H1 (cell line): Measurements from ENCODE around the gene SCNN1B. TPM values are rescaled to one million over a fixed set of nuclear protein-coding genes. Genes with fewer than 3 reads are reported as not detected.

Experiments
- CTCF ChIA-PET: fragments of 300-600 bp; sonication (Branson Sonifier 250); formaldehyde crosslinking; loops from one replicate; lab custom pipeline; 2021; ENCODE audit not compliant: partially characterized antibody; lab: Charles Lee
- POLR2A ChIA-PET: fragments of 300-600 bp; sonication (Branson Sonifier 250); formaldehyde crosslinking; loops from one replicate; lab custom pipeline; 2021; ENCODE audit warnings: inconsistent platforms; ENCODE audit not compliant: partially characterized antibody; lab: Charles Lee
- DNase-seq, 2 experiments: peaks; one replicate each; pipeline versions ENCODE4 v3.0.0 to v3.0.0-alpha.2; 2010 to 2022; ENCODE audit warnings: low spot score in 2 of 2, low read depth in 1 of 2, mixed read lengths in 1 of 2
- FAIRE-seq: peaks from 2 replicates; lab custom pipeline; 2011; peaks lifted over from hg19 to GRCh38; lab: Jason Lieb, UNC
- H2AFZ ChIP-seq: 2 replicates; pipeline ENCODE4 v1.8.1; 2012; ENCODE audit warnings: low read length, inconsistent platforms
- H2AK5ac ChIP-seq: 2 replicates; pipeline ENCODE4 v1.6.1; 2013; ENCODE audit warnings: low read depth, low read length
- H2BK120ac ChIP-seq: replicated peaks from 2 replicates; pipeline ENCODE3; 2013; ENCODE audit warnings: low read depth, low read length, inconsistent platforms
- H2BK12ac ChIP-seq: 2 replicates; pipeline ENCODE4 v1.6.1; 2013; ENCODE audit warnings: low read depth, low read length
- H2BK15ac ChIP-seq: 2 replicates; pipeline ENCODE4 v1.6.1; 2013; ENCODE audit warnings: low read length
- H2BK20ac ChIP-seq: 2 replicates; pipeline ENCODE4 v1.6.1; 2013; ENCODE audit warnings: low read length
- H2BK5ac ChIP-seq: 2 replicates; pipeline ENCODE4 v1.6.1; 2013; ENCODE audit warnings: low read depth, low read length
- H3K14ac ChIP-seq: 2 replicates; pipeline ENCODE4 v1.6.1; 2013; ENCODE audit warnings: inconsistent platforms; ENCODE audit not compliant: insufficient read length
- H3K18ac ChIP-seq: 2 replicates; pipeline ENCODE4 v1.6.1; 2013; ENCODE audit warnings: low read length; ENCODE audit errors: extremely low read depth
- H3K23ac ChIP-seq: 2 replicates; pipeline ENCODE4 v1.6.1; 2013; ENCODE audit warnings: inconsistent platforms; ENCODE audit not compliant: insufficient read length
- H3K23me2 ChIP-seq: 2 replicates; pipeline ENCODE4 v1.6.1; 2013; ENCODE audit warnings: low read depth, low read length
- H3K27ac ChIP-seq: 2 replicates; pipeline ENCODE4 v1.6.1; 2011; ENCODE audit warnings: low read depth, low read length, inconsistent platforms
- H3K27me3 ChIP-seq, 4 experiments: replicated peaks in 1 of 4; 1 replicate in 1 of 4; 2 replicates in 3 of 4; pipeline versions ENCODE4 v1.6.1 to v1.8.1; 2011 to 2013; ENCODE audit warnings: low read length in 3 of 4, mild to moderate bottlenecking in 3 of 4, inconsistent platforms in 2 of 4, mixed read lengths in 2 of 4, moderate library complexity in 1 of 4; ENCODE audit not compliant: control insufficient read depth in 3 of 4, insufficient read depth in 3 of 4; ENCODE audit errors: extremely low read depth in 1 of 4
- H3K36me3 ChIP-seq, 4 experiments: 2 replicates each; pipeline versions ENCODE4 v1.6.1 to v1.8.1; 2011 to 2013; ENCODE audit warnings: mild to moderate bottlenecking in 4 of 4, low read length in 3 of 4, moderate library complexity in 2 of 4, control low read depth in 1 of 4, inconsistent platforms in 1 of 4; ENCODE audit not compliant: insufficient read depth in 4 of 4, control insufficient read depth in 2 of 4
- H3K4ac ChIP-seq: replicated peaks from 2 replicates; pipeline ENCODE3; 2013; ENCODE audit warnings: low read length, low read depth, mixed read lengths, inconsistent platforms; ENCODE audit not compliant: insufficient read length
- H3K4me1 ChIP-seq, 4 experiments: replicated peaks in 1 of 4; 1 replicate in 1 of 4; 2 replicates in 3 of 4; pipeline versions ENCODE4 v1.6.1 to v1.8.1; 2011 to 2013; ENCODE audit warnings: low read length in 3 of 4, inconsistent platforms in 2 of 4, mixed read lengths in 1 of 4; ENCODE audit not compliant: insufficient read depth in 4 of 4, control insufficient read depth in 3 of 4
- H3K4me2 ChIP-seq, 2 experiments: 2 replicates each; pipeline versions ENCODE4 v1.6.1 to v1.8.1; 2011 to 2013; ENCODE audit warnings: low read depth in 2 of 2, low read length in 2 of 2, control low read depth in 1 of 2, inconsistent platforms in 1 of 2, mild to moderate bottlenecking in 1 of 2; ENCODE audit not compliant: insufficient read depth in 1 of 2
- H3K4me3 ChIP-seq, 4 experiments: fragments of 200-600, 300-600 bp in 1 of 4; sonication (generic), shearing (Covaris generic), sonication (Bioruptor Twin) in 1 of 4; 2 replicates each; pipeline versions ENCODE4 v1.5.1 to v1.8.1; 2011 to 2016; ENCODE audit warnings: low read length in 4 of 4, low read depth in 3 of 4, control low read depth in 2 of 4, inconsistent platforms in 2 of 4, mild to moderate bottlenecking in 2 of 4, mixed read lengths in 1 of 4, moderate library complexity in 1 of 4; ENCODE audit not compliant: insufficient read depth in 2 of 4; ENCODE audit errors: extremely low read depth in 1 of 4
- H3K56ac ChIP-seq: replicated peaks from 2 replicates; pipeline ENCODE3; 2013; ENCODE audit warnings: low read depth, mild to moderate bottlenecking, mixed read lengths, low read length, inconsistent platforms; ENCODE audit not compliant: insufficient read length
- H3K79me1 ChIP-seq: 2 replicates; pipeline ENCODE4 v1.6.1; 2013; ENCODE audit warnings: low read depth, low read length, control low read depth
- H3K79me2 ChIP-seq, 2 experiments: 2 replicates each; pipeline versions ENCODE4 v1.6.1 to v1.8.1; 2012 to 2013; ENCODE audit warnings: low read length in 2 of 2, mild to moderate bottlenecking in 2 of 2, inconsistent platforms in 1 of 2; ENCODE audit not compliant: insufficient read depth in 2 of 2, control insufficient read depth in 1 of 2
- H3K9ac ChIP-seq, 4 experiments: replicated peaks in 1 of 4; 1 replicate in 1 of 4; 2 replicates in 3 of 4; pipeline versions ENCODE4 v1.6.1 to v1.8.1; 2011 to 2013; ENCODE audit warnings: low read depth in 3 of 4, low read length in 3 of 4, control low read depth in 2 of 4, mild to moderate bottlenecking in 2 of 4, moderate library complexity in 2 of 4, inconsistent platforms in 1 of 4; ENCODE audit errors: extremely low read depth in 1 of 4
- H3K9me3 ChIP-seq, 2 experiments: 2 replicates each; pipeline versions ENCODE4 v1.6.1 to v1.8.1; 2012 to 2013; ENCODE audit warnings: mild to moderate bottlenecking in 2 of 2, moderate library complexity in 2 of 2, control low read depth in 1 of 2, inconsistent platforms in 1 of 2, low read depth in 1 of 2, low read length in 1 of 2, mixed read lengths in 1 of 2; ENCODE audit not compliant: insufficient read depth in 2 of 2
- H4K20me1 ChIP-seq, 2 experiments: replicated peaks in 1 of 2; 2 replicates each; pipeline versions ENCODE3 to v1.8.1; 2011 to 2013; ENCODE audit warnings: inconsistent platforms in 2 of 2, low read length in 2 of 2, mild to moderate bottlenecking in 1 of 2; ENCODE audit not compliant: insufficient read depth in 2 of 2, control insufficient read depth in 1 of 2
- H4K5ac ChIP-seq: 2 replicates; pipeline ENCODE4 v1.6.1; 2013; ENCODE audit warnings: low read length, low read depth, mixed read lengths, inconsistent platforms; ENCODE audit not compliant: insufficient read length
- H4K8ac ChIP-seq: 2 replicates; pipeline ENCODE4 v1.8.0; 2013; ENCODE audit warnings: mild to moderate bottlenecking, moderate library complexity, low read length, inconsistent platforms; ENCODE audit not compliant: insufficient read depth; ENCODE audit errors: extremely low read depth
- H4K91ac ChIP-seq: replicated peaks from 2 replicates; pipeline ENCODE3; 2013; ENCODE audit warnings: low read length, mixed read lengths, inconsistent platforms; ENCODE audit not compliant: insufficient read length
- BRCA1 ChIP-seq: IDR thresholded peaks from 2 replicates; pipeline ENCODE4 v1.6.1; 2012; ENCODE audit warnings: low read depth, low read length, improper control_type of control experiment
- JUND ChIP-seq: IDR thresholded peaks from 2 replicates; pipeline ENCODE4 v1.6.1; 2011; ENCODE audit warnings: mild to moderate bottlenecking, improper control_type of control experiment, low read length
- WGBS, 2 experiments: shearing (Covaris generic) in 1 of 2; methylation state at CpG; one replicate each; pipeline versions ENCODE4 v1.1.6 to v1.1.7; 2013 to 2015; ENCODE audit warnings: low lambda C conversion rate in 2 of 2, mixed read lengths in 2 of 2, inconsistent platforms in 1 of 2, low coverage in 1 of 2, missing lambda C conversion rate in 1 of 2; ENCODE audit not compliant: insufficient replicate concordance in 2 of 2, insufficient coverage in 1 of 2, insufficient read length in 1 of 2; ENCODE audit errors: extremely low coverage in 1 of 2, missing lambda C conversion rate in 1 of 2; 5-methylcytosine and 5-hydroxymethylcytosine counted together
- polyA plus RNA-seq, 7 experiments: library from polyadenylated mRNA; depleted of rRNA in 3 of 7; stranded (reverse) in 5 of 7; unstranded in 2 of 7; fragments of >200 nt in 5 of 7; fragments of 200-250 nt in 2 of 7; gene quantifications; 1 replicate in 5 of 7; 2 replicates in 1 of 7; 4 replicates in 1 of 7; pipeline versions ENCODE4 v1.2.1 to v1.2.3, GENCODE V29; 2011 to 2013; ENCODE audit warnings: missing spikeins in 2 of 7, mixed read lengths in 2 of 7
- total RNA-seq: library from RNA; stranded (reverse); fragmentation: NEBNext Ultra II Directional; extraction: Animal tissue kit (Norgen Biotek cat#: 25700); gene quantifications from 2 replicates; pipeline ENCODE4 v1.2.1, GENCODE V29; 2021
- TF ChIP-seq, protein P1 (sequence below): IDR thresholded peaks from 2 replicates; pipeline ENCODE4 v1.6.1; 2011; ENCODE audit warnings: low read depth, mild to moderate bottlenecking, low read length; ENCODE audit not compliant: insufficient read depth
- TF ChIP-seq, protein P2 (sequence below): IDR thresholded peaks from 2 replicates; pipeline ENCODE4 v1.6.1; 2012; ENCODE audit warnings: low read length, inconsistent platforms

SCNN1B gene
- total and polyA plus RNA-seq, 2 of the 8 experiments (the other 6 are each of a cell fraction or from before 2014, with no cell fraction given): 0.20 to 0.95 TPM

DNA sequence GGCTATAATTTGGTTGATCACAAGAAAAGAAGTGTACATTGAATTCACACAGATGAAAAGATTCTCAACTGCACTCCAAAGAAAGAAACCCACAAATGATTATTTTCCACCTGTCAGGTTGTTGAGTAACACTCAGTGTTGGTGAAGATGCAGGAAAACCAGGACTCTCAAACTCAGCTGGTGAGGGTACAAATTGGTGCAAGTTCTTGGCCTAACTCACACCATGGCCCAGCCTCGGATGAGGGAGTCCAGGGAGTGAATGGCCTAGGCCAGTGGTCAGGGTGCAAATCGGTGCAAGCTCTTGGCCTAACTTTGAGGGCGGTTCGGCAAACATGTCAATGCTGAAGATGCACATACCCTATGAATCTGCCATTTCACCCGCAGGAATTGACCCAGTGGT, 8.6 kb downstream of the SCNN1B start:
- Histone ChIP-seq H3K4ac (no peak overlapping the region), H4K8ac (no peak overlapping the region), H3K56ac (no peak overlapping the region), H3K14ac (no peak overlapping the region), H3K23me2 (peaks cover 2% of the 10 kb centered on the region; the same call in 1 of the 2 replicates), H3K9ac (no peak overlapping the region), H3K27ac (no peak overlapping the region), H2BK15ac (no peak overlapping the region), H3K9me3 (no peaks in the 10 kb centered on the region), H2BK5ac (no peak overlapping the region), H4K91ac (no peak overlapping the region), H2BK120ac (no peak overlapping the region), H3K79me2 (no peaks in the 10 kb centered on the region), H3K4me2 (no peak overlapping the region), H2AK5ac (no peak overlapping the region), H3K27me3 (no peaks in the 10 kb centered on the region), H3K23ac (no peak overlapping the region), H2AFZ (no peak overlapping the region), H3K4me1 (no peaks in the 10 kb centered on the region), H4K5ac (no peak overlapping the region), H3K18ac (no peak overlapping the region), H3K36me3 (no peaks in the 10 kb centered on the region), H2BK12ac (no peak overlapping the region), H2BK20ac (no peak overlapping the region), H3K4me3 (no peak overlapping the region), H4K20me1 (peaks cover 0 to under 1% of the 10 kb centered on the region in 2 experiments), H3K79me1 (no peaks in the 10 kb centered on the region)
- CTCF ChIA-PET: interaction anchor here (0.7 to 5.9 kb wide), 4 partner anchors 10 to 125 kb away, joined by 3 to 38 read pairs (median 4); no protein-coding TSS in a partner anchor
- WGBS, 2 experiments: 82% methylated on average over 5 of the region's 5 CpGs; no CpG with 5 or more reads in 1 of the 2 experiments
- FAIRE-seq: no peak
- POLR2A ChIA-PET: interaction anchor here (0.7 kb wide), 1 partner anchor 368 kb away, joined by 4 read pairs; the partner anchor contains the start of gene PLK1
- DNase-seq: no peak
- TF ChIP-seq, protein P1, sequence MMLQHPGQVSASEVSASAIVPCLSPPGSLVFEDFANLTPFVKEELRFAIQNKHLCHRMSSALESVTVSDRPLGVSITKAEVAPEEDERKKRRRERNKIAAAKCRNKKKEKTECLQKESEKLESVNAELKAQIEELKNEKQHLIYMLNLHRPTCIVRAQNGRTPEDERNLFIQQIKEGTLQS: no peak
- TF ChIP-seq, protein P2, sequence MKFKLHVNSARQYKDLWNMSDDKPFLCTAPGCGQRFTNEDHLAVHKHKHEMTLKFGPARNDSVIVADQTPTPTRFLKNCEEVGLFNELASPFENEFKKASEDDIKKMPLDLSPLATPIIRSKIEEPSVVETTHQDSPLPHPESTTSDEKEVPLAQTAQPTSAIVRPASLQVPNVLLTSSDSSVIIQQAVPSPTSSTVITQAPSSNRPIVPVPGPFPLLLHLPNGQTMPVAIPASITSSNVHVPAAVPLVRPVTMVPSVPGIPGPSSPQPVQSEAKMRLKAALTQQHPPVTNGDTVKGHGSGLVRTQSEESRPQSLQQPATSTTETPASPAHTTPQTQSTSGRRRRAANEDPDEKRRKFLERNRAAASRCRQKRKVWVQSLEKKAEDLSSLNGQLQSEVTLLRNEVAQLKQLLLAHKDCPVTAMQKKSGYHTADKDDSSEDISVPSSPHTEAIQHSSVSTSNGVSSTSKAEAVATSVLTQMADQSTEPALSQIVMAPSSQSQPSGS: no peak
- TF ChIP-seq JUND (no peak), BRCA1 (no peak)
